Heart left ventricle (tissue), 16 donors: ENCODE measurements around the gene EDA. TPM values are rescaled to one million over a fixed set of nuclear protein-coding genes. Genes with fewer than 3 reads are reported as not detected.

Experiments used
- ATAC-seq, 4 donors: fragments of 200-7000 bp; cut with Tn5 transposase; one replicate each; pipeline ENCODE4 v1.9.1; 2020 to 2022; ENCODE audit warnings: moderate library complexity in 4 of 4, mild to moderate bottlenecking in 3 of 4, moderate number of reproducible peaks in 1 of 4
- DNase-seq, 5 donors: peaks; one replicate each; pipeline ENCODE4 v3.0.0-alpha.2; 2020
- H3K27ac ChIP-seq, 12 donors: fragments of 200-600 bp; sonication (generic) in 4 of 12; one replicate each; pipeline versions ENCODE4 v1.5.0 to v1.8.0; 2016 to 2022; ENCODE audit warnings: mild to moderate bottlenecking in 2 of 12
- H3K27me3 ChIP-seq, 9 donors: fragments of 200-600 bp; sonication (generic) in 2 of 9; one replicate each; pipeline versions ENCODE4 v1.5.1 to v1.8.0; 2016 to 2022; ENCODE audit warnings: mild to moderate bottlenecking in 3 of 9
- H3K36me3 ChIP-seq, 9 donors: fragments of 200-600 bp; sonication (generic) in 2 of 9; one replicate each; pipeline versions ENCODE4 v1.5.0 to v1.8.0; 2018 to 2022; ENCODE audit warnings: mild to moderate bottlenecking in 2 of 9
- H3K4me1 ChIP-seq, 12 donors: fragments of 200-600 bp; sonication (generic) in 4 of 12; one replicate each; pipeline versions ENCODE4 v1.5.0 to v1.8.0; 2016 to 2022; ENCODE audit warnings: mild to moderate bottlenecking in 3 of 12
- H3K4me3 ChIP-seq, 12 donors: fragments of 200-600 bp; sonication (generic) in 4 of 12; one replicate each; pipeline versions ENCODE4 v1.5.0 to v1.8.0; 2017 to 2022; ENCODE audit warnings: mild to moderate bottlenecking in 9 of 12, moderate library complexity in 4 of 12
- H3K9me3 ChIP-seq, 12 donors: fragments of 200-600 bp; sonication (generic) in 4 of 12; one replicate each; pipeline versions ENCODE4 v1.5.0 to v1.8.0; 2016 to 2022; ENCODE audit warnings: mild to moderate bottlenecking in 1 of 12
- POLR2A ChIP-seq, 2 donors: fragments of 450-650 bp; IDR thresholded peaks; one replicate each; pipeline ENCODE4 v1.6.1; 2017; ENCODE audit warnings: antibody characterized with exemption in 2 of 2, mild to moderate bottlenecking in 2 of 2, moderate library complexity in 2 of 2
- WGBS, 4 donors: extraction: QIAGEN DNeasy Blood & Tissue Kit in 2 of 4; methylation state at CpG; one replicate each; pipeline versions ENCODE4 v1.1.5 to v1.1.7; 2013 to 2018; 5-methylcytosine and 5-hydroxymethylcytosine counted together
- intact Hi-C, 10 donors: fragments of 100-400 bp; cut with DNase I; formaldehyde crosslinking; loops; one replicate each; pipeline versions ENCODE4 v1.11.1 to v1.14.2; 2022
- polyA plus RNA-seq, 2 donors: library from polyadenylated mRNA; stranded (reverse); fragments of 200-250 nt; gene quantifications; one replicate each; pipeline ENCODE4 v1.2.3, GENCODE V29; 2013
- total RNA-seq, 9 donors: library from RNA; depleted of rRNA in 2 of 9; stranded (reverse); fragments of >200 nt in 2 of 9; fragmentation: NEBNext Ultra II Directional in 3 of 9; extraction: Animal tissue kit (Norgen Biotek cat#: 25700) in 3 of 9; gene quantifications; one replicate each; pipeline versions ENCODE4 v1.1.0 to v1.2.4, GENCODE V29; 2016 to 2023
- TF ChIP-seq, protein P1 (sequence below), 12 donors: fragments of 200-600 bp; sonication (generic) in 4 of 12; IDR thresholded peaks; one replicate each; pipeline versions ENCODE4 v1.5.0 to v1.8.0; 2018 to 2022; ENCODE audit warnings: antibody characterized with exemption in 12 of 12, mild to moderate bottlenecking in 5 of 12
- donor health status: ischemic (EF 13 %, LVEDD 7.1; RV severe dilation, severe dysfunction).
- donor health status: healthy with polysubstance abuse.
- donor health status: DM: no; HTN: yes; CAD: no.
- donor health status: DM: no; HTN: no; CAD: no.
- donor health status: ischemic (EF 25% LVEDD 6.9; RV normal size, moderate dysfunction).
- donor health status: ischemic (EF 25% LVEDD 5.7; RV mildly dilated, moderate dysfunction).
- donor health status: healthy.
- donor health status: DM: yes; HTN: yes; CAD: no.
- donor health status: ischemic (EF 35%, LVEDD 5.7; RV mildly dilated, moderate dysfunction).
- donor health status: nonischemic (EF 11% LVEDD 7.7; RV severe dilation, severe dysfunction).
- donor health status: DM: yes; HTN: yes; CAD: no.
- donor health status: PGD.
- donor health status: ischemic (EF 29% LVEDD 5.4; RV normal size, mild dysfunction).
- donor health status: nonischemic (EF 23%, LVEDD 6.1; RV moderate dilation, normal function).

The EDA gene
- total and polyA plus RNA-seq, 11 donors, result 2.1 to 13.6 (median 6.3) TPM

DNA sequence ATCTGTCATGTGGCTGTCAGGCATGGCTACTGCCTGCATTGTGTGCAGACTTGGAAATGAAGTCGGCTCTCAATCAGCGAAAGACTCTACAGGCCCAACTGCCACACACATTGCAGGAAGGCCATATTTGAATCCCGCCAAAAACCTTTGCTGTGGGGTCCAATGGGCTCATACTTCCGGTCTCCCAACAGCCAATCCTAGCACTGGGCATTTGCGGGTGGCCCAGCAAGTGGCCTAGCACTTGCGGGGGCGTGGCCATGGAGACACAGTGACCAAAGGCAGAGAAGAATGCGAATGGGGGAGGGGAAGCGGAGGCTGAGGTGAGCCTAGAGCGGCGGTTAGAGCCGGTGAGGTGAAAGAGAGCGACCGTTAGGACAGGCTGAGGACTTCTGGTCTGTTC lies 446.2 kb downstream of the EDA start, which contains the start of gene OTUD6A:
OTUD6A (plus strand) TSS at position 382 of the 400 bp plus-strand sequence. CDS start 68 bp downstream, outside the sequence.
- no peak for ATAC-seq
- Histone ChIP-seq H3K9me3 (peaks cover 0 to 5% (median 0%) of the 10 kb centered on the region in 12 donors), H3K4me1 (no peaks in the 10 kb centered on the region), H3K4me3 (no peak within 1 kb of the TSS), H3K27me3 (peaks cover 0 to 10% (median 0%) of the 10 kb centered on the region in 9 donors), H3K36me3 (no peaks in the 10 kb centered on the region), H3K27ac (no peak within 1 kb of the TSS)
- intact Hi-C loops, result no loop called here
- TF ChIP-seq, protein P1, sequence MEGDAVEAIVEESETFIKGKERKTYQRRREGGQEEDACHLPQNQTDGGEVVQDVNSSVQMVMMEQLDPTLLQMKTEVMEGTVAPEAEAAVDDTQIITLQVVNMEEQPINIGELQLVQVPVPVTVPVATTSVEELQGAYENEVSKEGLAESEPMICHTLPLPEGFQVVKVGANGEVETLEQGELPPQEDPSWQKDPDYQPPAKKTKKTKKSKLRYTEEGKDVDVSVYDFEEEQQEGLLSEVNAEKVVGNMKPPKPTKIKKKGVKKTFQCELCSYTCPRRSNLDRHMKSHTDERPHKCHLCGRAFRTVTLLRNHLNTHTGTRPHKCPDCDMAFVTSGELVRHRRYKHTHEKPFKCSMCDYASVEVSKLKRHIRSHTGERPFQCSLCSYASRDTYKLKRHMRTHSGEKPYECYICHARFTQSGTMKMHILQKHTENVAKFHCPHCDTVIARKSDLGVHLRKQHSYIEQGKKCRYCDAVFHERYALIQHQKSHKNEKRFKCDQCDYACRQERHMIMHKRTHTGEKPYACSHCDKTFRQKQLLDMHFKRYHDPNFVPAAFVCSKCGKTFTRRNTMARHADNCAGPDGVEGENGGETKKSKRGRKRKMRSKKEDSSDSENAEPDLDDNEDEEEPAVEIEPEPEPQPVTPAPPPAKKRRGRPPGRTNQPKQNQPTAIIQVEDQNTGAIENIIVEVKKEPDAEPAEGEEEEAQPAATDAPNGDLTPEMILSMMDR (IDR thresholded peaks at IDR 0.05), result no peak
- no peak for TF ChIP-seq POLR2A (IDR thresholded peaks at IDR 0.05)
- DNase-seq, result no peak
- WGBS, 4 donors, result 83 to 97% (median 93%) methylated on average over 12 to 14 of the region's 14 CpGs

DNA sequence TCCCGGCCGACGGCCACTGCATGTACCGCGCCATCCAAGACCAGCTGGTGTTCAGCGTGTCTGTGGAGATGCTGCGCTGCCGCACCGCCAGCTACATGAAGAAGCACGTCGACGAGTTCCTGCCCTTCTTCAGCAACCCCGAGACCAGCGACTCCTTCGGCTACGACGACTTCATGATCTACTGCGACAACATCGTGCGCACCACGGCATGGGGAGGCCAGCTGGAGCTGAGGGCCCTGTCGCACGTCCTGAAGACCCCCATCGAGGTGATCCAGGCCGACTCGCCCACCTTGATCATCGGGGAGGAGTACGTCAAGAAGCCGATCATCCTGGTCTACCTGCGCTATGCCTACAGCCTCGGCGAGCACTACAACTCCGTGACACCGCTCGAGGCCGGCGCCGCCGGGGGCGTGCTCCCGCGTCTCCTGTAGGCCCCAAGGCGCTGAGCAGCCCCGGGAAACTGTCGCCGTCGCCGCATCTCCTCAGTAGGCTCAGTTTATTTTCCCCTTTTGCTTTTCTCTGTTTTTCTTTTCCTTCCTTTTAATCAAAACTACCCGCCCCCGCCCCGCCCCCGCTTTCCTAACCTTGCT lies 447.1 kb downstream of the EDA start:
- 87 to 97% (median 92%) methylated on average over 50 to 52 of the region's 52 CpGs for WGBS, 4 donors
- Histone ChIP-seq H3K36me3 (no peaks in the 10 kb centered on the region), H3K27me3 (peaks cover 0 to 10% (median 0%) of the 10 kb centered on the region in 9 donors), H3K27ac (no peak overlapping the region), H3K9me3 (peaks cover 0 to 5% (median 0%) of the 10 kb centered on the region in 12 donors), H3K4me1 (no peaks in the 10 kb centered on the region), H3K4me3 (no peak overlapping the region)
- intact Hi-C loops, result no loop called here
- TF ChIP-seq, protein P1 (IDR thresholded peaks at IDR 0.05), result no peak
- no peak for TF ChIP-seq POLR2A (IDR thresholded peaks at IDR 0.05)
- no peak for ATAC-seq
- DNase-seq, result no peak

DNA sequence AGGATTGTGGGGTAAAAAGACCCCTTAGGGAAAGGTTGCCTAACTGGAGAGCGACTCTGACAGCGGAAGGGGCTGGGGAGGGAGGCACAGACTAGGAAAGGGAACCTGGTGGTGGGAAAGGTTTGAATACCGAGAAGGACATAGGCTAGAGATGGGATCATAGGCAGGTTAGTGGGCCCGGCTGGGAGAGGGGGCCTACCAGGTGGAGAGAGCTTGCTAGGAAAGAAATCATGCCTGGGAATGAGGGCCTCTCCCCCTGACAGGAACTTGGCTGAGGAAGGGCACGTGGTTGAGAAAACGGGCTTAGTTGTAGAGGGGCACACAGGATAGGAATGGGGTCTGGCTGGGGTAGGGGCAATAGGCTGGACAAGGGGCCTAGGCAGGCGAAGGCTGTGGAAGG lies 450.7 kb downstream of the EDA start:
- no peak overlapping the region for H3K27ac ChIP-seq
- peaks cover 0 to 10% (median 0%) of the 10 kb centered on the region in 9 donors for H3K27me3 ChIP-seq
- DNase-seq (no peak), ATAC-seq (no peak)
- no peak overlapping the region for H3K4me3 ChIP-seq
- H3K36me3 ChIP-seq, result no peaks in the 10 kb centered on the region
- WGBS, 4 donors, result 83 to 98% (median 91%) methylated on average over 7 of the region's 7 CpGs
- TF ChIP-seq, protein P1 (IDR thresholded peaks at IDR 0.05), result no peak
- no peak for TF ChIP-seq POLR2A (IDR thresholded peaks at IDR 0.05)
- intact Hi-C loops, result no loop called here
- peaks cover 0 to 5% (median 0%) of the 10 kb centered on the region in 12 donors for H3K9me3 ChIP-seq
- H3K4me1 ChIP-seq, result no peaks in the 10 kb centered on the region

DNA sequence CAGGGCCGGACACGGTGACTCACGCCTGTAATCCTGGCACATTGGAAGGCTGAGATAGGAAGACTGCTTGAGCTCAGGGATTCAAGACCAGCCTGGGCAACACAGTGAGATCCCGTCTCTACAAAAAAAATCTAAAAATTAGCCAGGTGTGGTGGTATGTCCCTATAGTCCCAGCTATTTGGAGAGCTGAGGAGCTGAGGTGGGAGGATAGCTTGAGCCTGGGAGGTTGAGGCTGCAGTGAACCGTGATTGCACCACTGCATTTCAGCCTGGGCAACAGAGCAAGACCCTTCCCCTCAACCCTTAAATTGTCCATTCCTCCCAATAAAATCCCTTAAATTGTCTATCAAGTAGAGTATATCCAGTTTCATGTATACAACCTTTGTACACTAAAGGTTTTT lies 463.4 kb downstream of the EDA start:
- intact Hi-C loops, result no loop called here
- Histone ChIP-seq H3K27ac (no peak overlapping the region), H3K4me3 (no peak overlapping the region), H3K9me3 (no peaks in the 10 kb centered on the region), H3K36me3 (no peaks in the 10 kb centered on the region), H3K27me3 (peaks cover 0 to 16% (median 0%) of the 10 kb centered on the region in 9 donors), H3K4me1 (peaks cover 0 to 4% (median 0%) of the 10 kb centered on the region in 12 donors)
- TF ChIP-seq, protein P1 (IDR thresholded peaks at IDR 0.05), result no peak
- TF ChIP-seq POLR2A (IDR thresholded peaks at IDR 0.05), result no peak
- ATAC-seq (no peak), DNase-seq (no peak)
- WGBS, 4 donors, result 78 to 96% (median 90%) methylated on average over 5 of the region's 5 CpGs
